Measurements from ENCODE around the gene STIMATE.

DNA sequence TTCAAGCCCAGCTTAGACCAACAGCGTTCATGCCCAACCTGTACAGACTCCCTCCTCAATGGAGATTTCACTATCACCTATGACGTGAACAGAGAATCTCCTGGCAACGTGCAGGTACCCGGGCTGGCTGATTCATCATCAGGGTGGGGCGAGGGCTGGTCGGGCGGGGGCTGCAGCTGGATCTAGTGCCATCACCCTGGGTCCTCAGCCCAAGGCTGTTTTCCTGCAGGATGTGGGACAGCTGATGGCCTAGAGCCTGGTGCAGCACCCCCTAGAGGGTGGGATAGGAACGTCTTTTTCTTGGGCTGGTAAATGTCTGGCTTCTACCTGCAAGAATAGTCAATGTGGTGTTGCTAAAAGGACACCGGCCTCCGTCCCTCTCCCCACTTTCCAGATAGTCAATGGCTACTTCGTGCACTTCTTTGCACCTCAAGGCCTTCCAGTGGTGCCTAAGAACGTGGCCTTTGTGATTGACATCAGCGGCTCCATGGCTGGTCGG is 98.3 kb downstream of the STIMATE start:
- TF ChIP-seq POLR2AphosphoS5 (IDR thresholded peaks at IDR 0.05), result no peak
- TF ChIP-seq, protein P1, sequence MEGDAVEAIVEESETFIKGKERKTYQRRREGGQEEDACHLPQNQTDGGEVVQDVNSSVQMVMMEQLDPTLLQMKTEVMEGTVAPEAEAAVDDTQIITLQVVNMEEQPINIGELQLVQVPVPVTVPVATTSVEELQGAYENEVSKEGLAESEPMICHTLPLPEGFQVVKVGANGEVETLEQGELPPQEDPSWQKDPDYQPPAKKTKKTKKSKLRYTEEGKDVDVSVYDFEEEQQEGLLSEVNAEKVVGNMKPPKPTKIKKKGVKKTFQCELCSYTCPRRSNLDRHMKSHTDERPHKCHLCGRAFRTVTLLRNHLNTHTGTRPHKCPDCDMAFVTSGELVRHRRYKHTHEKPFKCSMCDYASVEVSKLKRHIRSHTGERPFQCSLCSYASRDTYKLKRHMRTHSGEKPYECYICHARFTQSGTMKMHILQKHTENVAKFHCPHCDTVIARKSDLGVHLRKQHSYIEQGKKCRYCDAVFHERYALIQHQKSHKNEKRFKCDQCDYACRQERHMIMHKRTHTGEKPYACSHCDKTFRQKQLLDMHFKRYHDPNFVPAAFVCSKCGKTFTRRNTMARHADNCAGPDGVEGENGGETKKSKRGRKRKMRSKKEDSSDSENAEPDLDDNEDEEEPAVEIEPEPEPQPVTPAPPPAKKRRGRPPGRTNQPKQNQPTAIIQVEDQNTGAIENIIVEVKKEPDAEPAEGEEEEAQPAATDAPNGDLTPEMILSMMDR (IDR thresholded peaks at IDR 0.05 in 8 of 11, conservative IDR thresholded peaks at IDR 0.05 in 3 of 11), result peak in 5 of 11 experiments; percentile 40 to 56 (median 45)
- no peak for TF ChIP-seq POLR2A (IDR thresholded peaks at IDR 0.05)

Data from spleen (tissue), 7 donors.